Fibroblast of lung (primary cell): ENCODE data around the gene VRK1. TPM values are rescaled to one million over a fixed set of nuclear protein-coding genes. Genes with fewer than 3 reads are reported as not detected.

ENCODE experiments used
- DNase-seq, 2 donors: peaks; one replicate each; pipeline versions ENCODE4 v3.0.0 to v3.0.0-alpha.2; 2010; ENCODE audit warnings: low read depth in 2 of 2
- H2AFZ ChIP-seq: 2 replicates; pipeline ENCODE4 v1.5.1; 2012; ENCODE audit warnings: low read length, control low read depth, inconsistent platforms
- H3K27ac ChIP-seq: 2 replicates; pipeline ENCODE4 v1.5.1; 2011; ENCODE audit warnings: low read length, control low read depth; ENCODE audit not compliant: insufficient read depth
- H3K27me3 ChIP-seq: 2 replicates; pipeline ENCODE4 v1.5.1; 2011; ENCODE audit warnings: mild to moderate bottlenecking, low read length; ENCODE audit not compliant: control insufficient read depth, insufficient read depth
- H3K36me3 ChIP-seq: 2 replicates; pipeline ENCODE4 v1.5.1; 2011; ENCODE audit warnings: low read length; ENCODE audit not compliant: control insufficient read depth, insufficient read depth
- H3K4me1 ChIP-seq: 2 replicates; pipeline ENCODE4 v1.5.1; 2011; ENCODE audit warnings: low read length; ENCODE audit not compliant: control insufficient read depth, insufficient read depth; ENCODE audit errors: extremely low read depth
- H3K4me2 ChIP-seq: 2 replicates; pipeline ENCODE4 v1.5.1; 2011; ENCODE audit warnings: low read length, control low read depth; ENCODE audit not compliant: insufficient read depth; ENCODE audit errors: extremely low read depth
- H3K4me3 ChIP-seq, 4 experiments: fragments of 200-600 bp in 1 of 4; sonication (generic) in 1 of 4; replicated peaks in 1 of 4; 2 replicates each; pipeline ENCODE4 v1.5.1; 2011 to 2016; ENCODE audit warnings: low read length in 4 of 4, low read depth in 3 of 4, mild to moderate bottlenecking in 3 of 4, control low read depth in 2 of 4, inconsistent platforms in 1 of 4, mixed read lengths in 1 of 4; ENCODE audit not compliant: insufficient read depth in 1 of 4; ENCODE audit errors: control extremely low read depth in 1 of 4
- H3K79me2 ChIP-seq: 2 replicates; pipeline ENCODE4 v1.5.1; 2012; ENCODE audit warnings: mild to moderate bottlenecking, low read length, inconsistent platforms; ENCODE audit not compliant: control insufficient read depth, insufficient read depth
- H3K9ac ChIP-seq: 2 replicates; pipeline ENCODE4 v1.5.1; 2011; ENCODE audit warnings: mild to moderate bottlenecking, low read length, control low read depth; ENCODE audit not compliant: insufficient read depth
- H3K9me3 ChIP-seq: 2 replicates; pipeline ENCODE4 v1.5.1; 2012; ENCODE audit warnings: low read depth, low read length; ENCODE audit not compliant: control insufficient read depth, insufficient read depth
- H4K20me1 ChIP-seq: 2 replicates; pipeline ENCODE4 v1.5.1; 2011; ENCODE audit warnings: low read length; ENCODE audit not compliant: control insufficient read depth, insufficient read depth; ENCODE audit errors: extremely low read depth
- EZH2 ChIP-seq: IDR thresholded peaks from 2 replicates; pipeline ENCODE4 v1.5.1; 2012; ENCODE audit warnings: low read length, control low read depth, mild to moderate bottlenecking; ENCODE audit errors: missing control alignments
- polyA minus RNA-seq: library from RNA; depleted of rRNA, polyadenylated mRNA; stranded (reverse); fragments of >200 nt; gene quantifications from 2 replicates; pipeline ENCODE4 v1.2.3, GENCODE V29; 2011; ENCODE audit warnings: low replicate concordance
- polyA plus RNA-seq, 2 donors: library from polyadenylated mRNA; depleted of rRNA in 1 of 2; stranded (reverse) in 1 of 2; unstranded in 1 of 2; fragments of >200 nt; gene quantifications; 2 replicates each; pipeline ENCODE4 v1.2.1, GENCODE V29; 2011 to 2012; ENCODE audit warnings: missing spikeins in 1 of 2
- total RNA-seq: library from RNA; depleted of rRNA; stranded (reverse); fragments of >200 nt; gene quantifications from 2 replicates; pipeline ENCODE4 v1.2.1, GENCODE V29; 2014
- TF ChIP-seq, protein P1 (sequence below), 2 donors: IDR thresholded peaks in 1 of 2; conservative IDR thresholded peaks in 1 of 2; 1 replicate in 1 of 2; 2 replicates in 1 of 2; pipeline ENCODE4 v1.5.1; 2011 to 2012; ENCODE audit warnings: low read length in 2 of 2, control low read depth in 1 of 2, inconsistent platforms in 1 of 2, low read depth in 1 of 2, mild to moderate bottlenecking in 1 of 2

VRK1 gene, protein sequence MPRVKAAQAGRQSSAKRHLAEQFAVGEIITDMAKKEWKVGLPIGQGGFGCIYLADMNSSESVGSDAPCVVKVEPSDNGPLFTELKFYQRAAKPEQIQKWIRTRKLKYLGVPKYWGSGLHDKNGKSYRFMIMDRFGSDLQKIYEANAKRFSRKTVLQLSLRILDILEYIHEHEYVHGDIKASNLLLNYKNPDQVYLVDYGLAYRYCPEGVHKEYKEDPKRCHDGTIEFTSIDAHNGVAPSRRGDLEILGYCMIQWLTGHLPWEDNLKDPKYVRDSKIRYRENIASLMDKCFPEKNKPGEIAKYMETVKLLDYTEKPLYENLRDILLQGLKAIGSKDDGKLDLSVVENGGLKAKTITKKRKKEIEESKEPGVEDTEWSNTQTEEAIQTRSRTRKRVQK
- total RNA-seq = 24.9 and 40.3 TPM in 2 replicates
- polyA plus RNA-seq = 11.5 and 26.8 TPM in 2 replicates
- polyA plus RNA-seq (2012) = 9.5 and 19.9 TPM in 2 replicates
- 1.4 and 2.7 TPM in 2 replicates for polyA minus RNA-seq

DNA sequence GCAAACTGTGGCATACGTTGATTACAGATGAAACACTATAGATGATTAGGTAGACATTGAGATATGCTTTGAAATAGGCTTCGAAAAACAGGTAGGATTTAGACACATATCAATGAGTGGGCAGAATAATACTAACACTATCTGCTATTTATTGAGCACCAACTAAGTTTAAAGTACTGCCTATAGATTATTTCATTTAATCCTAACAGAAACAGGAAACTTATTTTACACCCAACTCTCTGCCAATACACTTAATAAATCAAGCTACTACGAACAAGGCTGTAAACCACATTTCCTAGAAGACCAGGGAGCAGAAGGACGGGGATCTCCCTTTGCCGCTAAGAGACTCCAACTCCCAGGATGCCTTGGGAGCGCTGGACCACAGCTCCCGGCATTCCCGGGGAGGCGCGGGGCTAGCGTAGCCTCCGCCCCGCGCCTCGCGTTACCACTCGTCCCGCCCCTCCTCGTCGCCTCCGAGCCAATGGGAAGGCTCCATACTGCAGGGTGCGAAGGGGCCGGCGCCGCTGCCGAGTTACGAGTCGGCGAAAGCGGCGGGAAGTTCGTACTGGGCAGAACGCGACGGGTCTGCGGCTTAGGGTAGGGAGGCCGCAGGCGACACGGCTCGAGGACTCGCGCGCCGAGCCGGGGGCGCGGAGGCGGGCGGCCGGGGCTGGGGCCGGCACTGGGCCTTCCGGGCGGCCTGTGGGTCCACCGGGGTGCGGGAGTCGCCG is at the start of gene VRK1:
Gene VRK1, plus strand, starts transcription at position 532 of the 731 bp plus-strand sequence. CDS start 36,090 bp downstream, outside the sequence.
- Histone ChIP-seq H3K9me3 (no peaks in the 10 kb centered on the region), H4K20me1 (no peaks in the 10 kb centered on the region), H3K4me3 (peak within 1 kb of the TSS; percentile 79 to 90 (median 85)), H3K79me2 (peaks cover 38% of the 10 kb centered on the region), H3K27ac (peak within 1 kb of the TSS; percentile 76), H3K4me2 (peak within 1 kb of the TSS; percentile 96), H3K4me1 (no peaks in the 10 kb centered on the region), H3K9ac (peak within 1 kb of the TSS; percentile 78), H2AFZ (peak within 1 kb of the TSS; percentile 72), H3K36me3 (no peaks in the 10 kb centered on the region), H3K27me3 (no peaks in the 10 kb centered on the region)
- DNase-seq = peak; percentile 94 to 95
- TF ChIP-seq EZH2 = no peak
- TF ChIP-seq, protein P1, sequence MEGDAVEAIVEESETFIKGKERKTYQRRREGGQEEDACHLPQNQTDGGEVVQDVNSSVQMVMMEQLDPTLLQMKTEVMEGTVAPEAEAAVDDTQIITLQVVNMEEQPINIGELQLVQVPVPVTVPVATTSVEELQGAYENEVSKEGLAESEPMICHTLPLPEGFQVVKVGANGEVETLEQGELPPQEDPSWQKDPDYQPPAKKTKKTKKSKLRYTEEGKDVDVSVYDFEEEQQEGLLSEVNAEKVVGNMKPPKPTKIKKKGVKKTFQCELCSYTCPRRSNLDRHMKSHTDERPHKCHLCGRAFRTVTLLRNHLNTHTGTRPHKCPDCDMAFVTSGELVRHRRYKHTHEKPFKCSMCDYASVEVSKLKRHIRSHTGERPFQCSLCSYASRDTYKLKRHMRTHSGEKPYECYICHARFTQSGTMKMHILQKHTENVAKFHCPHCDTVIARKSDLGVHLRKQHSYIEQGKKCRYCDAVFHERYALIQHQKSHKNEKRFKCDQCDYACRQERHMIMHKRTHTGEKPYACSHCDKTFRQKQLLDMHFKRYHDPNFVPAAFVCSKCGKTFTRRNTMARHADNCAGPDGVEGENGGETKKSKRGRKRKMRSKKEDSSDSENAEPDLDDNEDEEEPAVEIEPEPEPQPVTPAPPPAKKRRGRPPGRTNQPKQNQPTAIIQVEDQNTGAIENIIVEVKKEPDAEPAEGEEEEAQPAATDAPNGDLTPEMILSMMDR (conservative IDR thresholded peaks at IDR 0.05 in 1 of 2, IDR thresholded peaks at IDR 0.05 in 1 of 2; ENCODE audit: low read depth in 1 of 2, low read length in 2 of 2) = no peak

DNA sequence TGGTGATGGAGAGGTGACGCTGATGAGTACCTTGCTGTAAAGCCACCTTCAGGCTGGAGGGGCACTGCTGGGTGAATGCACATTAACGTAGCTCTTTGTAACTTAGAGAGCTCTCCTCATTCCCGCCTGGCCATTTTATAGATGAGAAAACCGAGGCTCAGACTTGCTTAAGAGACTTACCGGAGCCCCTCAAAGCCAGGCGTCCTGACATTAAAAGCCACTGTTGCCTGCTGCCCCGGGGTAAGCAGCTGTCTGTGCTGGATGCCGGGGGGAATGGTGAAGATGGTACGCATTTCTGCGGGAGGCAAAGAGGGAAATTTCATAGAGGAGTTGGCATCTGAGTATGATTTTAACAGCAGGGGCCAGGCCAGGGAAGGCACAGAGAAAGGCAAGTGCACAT is 49.6 kb upstream of the VRK1 start:
- Histone ChIP-seq H3K9me3 (no peaks in the 10 kb centered on the region), H4K20me1 (no peaks in the 10 kb centered on the region), H3K9ac (no peak overlapping the region), H3K79me2 (no peaks in the 10 kb centered on the region), H3K27me3 (no peaks in the 10 kb centered on the region), H2AFZ (no peak overlapping the region), H3K4me2 (no peak overlapping the region), H3K4me3 (no peak overlapping the region), H3K27ac (no peak overlapping the region), H3K36me3 (no peaks in the 10 kb centered on the region), H3K4me1 (no peaks in the 10 kb centered on the region)
- TF ChIP-seq EZH2 = no peak
- TF ChIP-seq, protein P1 (conservative IDR thresholded peaks at IDR 0.05 in 1 of 2, IDR thresholded peaks at IDR 0.05 in 1 of 2; ENCODE audit: low read depth in 1 of 2, low read length in 2 of 2) = no peak
- DNase-seq = no peak

DNA sequence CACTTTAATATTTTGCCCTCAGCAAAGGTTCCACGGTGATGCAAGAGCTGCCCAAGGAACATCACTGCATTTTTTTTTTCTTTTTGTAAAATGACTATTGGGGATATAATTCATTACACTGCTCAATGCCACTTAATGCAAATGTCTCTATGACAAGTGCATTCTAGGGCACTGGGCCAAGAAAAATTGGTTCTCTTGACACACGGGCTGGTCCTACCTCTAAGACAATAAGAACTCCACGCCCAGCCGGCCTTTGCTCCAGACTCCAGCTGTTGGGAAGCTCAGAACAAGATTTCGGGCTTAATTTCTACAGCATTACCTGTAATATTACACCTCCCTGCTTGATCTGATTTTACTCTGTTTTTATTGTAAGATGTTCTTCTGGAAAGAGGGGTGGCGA is 48.8 kb upstream of the VRK1 start:
- no peaks in the 10 kb centered on the region for H3K36me3 ChIP-seq
- no peaks in the 10 kb centered on the region for H3K9me3 ChIP-seq
- no peak overlapping the region for H3K27ac ChIP-seq
- no peaks in the 10 kb centered on the region for H3K79me2 ChIP-seq
- H3K9ac ChIP-seq = no peak overlapping the region
- no peaks in the 10 kb centered on the region for H4K20me1 ChIP-seq
- H2AFZ ChIP-seq = no peak overlapping the region
- H3K4me1 ChIP-seq = no peaks in the 10 kb centered on the region
- H3K4me2 ChIP-seq = no peak overlapping the region
- no peak for TF ChIP-seq EZH2
- TF ChIP-seq, protein P1 (conservative IDR thresholded peaks at IDR 0.05 in 1 of 2, IDR thresholded peaks at IDR 0.05 in 1 of 2; ENCODE audit: low read depth in 1 of 2, low read length in 2 of 2) = no peak
- DNase-seq = no peak
- no peak overlapping the region for H3K4me3 ChIP-seq
- H3K27me3 ChIP-seq = no peaks in the 10 kb centered on the region
